Cortex of kidney (tissue), 1 donor: ENCODE data around the gene ADRB2.

Experiments
- DNase-seq: peaks from one replicate; lab custom pipeline; 2025; lab: John Stamatoyannopoulos, UW

Gene ADRB2

GRCh38 chr5:148805326-148806290 lies 20.8 kb upstream of the ADRB2 start:
- DNase-seq, result no peak

GRCh38 chr5:148806520-148806931 lies 19.9 kb upstream of the ADRB2 start:
- no peak for DNase-seq

GRCh38 chr5:148807851-148808250 lies 18.6 kb upstream of the ADRB2 start:
- DNase-seq, result no peak

- DNase-seq, result no peak
These were observed 17.4 kb upstream of the ADRB2 start for GRCh38 chr5:148808864-148809642.

- DNase-seq, result no peak
These were observed 16.5 kb upstream of the ADRB2 start for GRCh38 chr5:148809781-148810524.

GRCh38 chr5:148810823-148811222 lies 15.6 kb upstream of the ADRB2 start:
- no peak for DNase-seq

- no peak for DNase-seq
These were observed 14.7 kb upstream of the ADRB2 start for GRCh38 chr5:148811756-148812155.

GRCh38 chr5:148815086-148815485 lies 11.3 kb upstream of the ADRB2 start:
- no peak for DNase-seq

GRCh38 chr5:148815578-148815977 lies 10.8 kb upstream of the ADRB2 start:
- no peak for DNase-seq

- DNase-seq, result no peak
These were observed 10.1 kb upstream of the ADRB2 start for GRCh38 chr5:148816357-148816756.

- no peak for DNase-seq
These were observed 9.6 kb upstream of the ADRB2 start for GRCh38 chr5:148816782-148817181.

GRCh38 chr5:148817606-148818005 lies 8.8 kb upstream of the ADRB2 start:
- DNase-seq, result no peak

- DNase-seq, result no peak
These were observed 5.7 kb upstream of the ADRB2 start for GRCh38 chr5:148820461-148821395.

GRCh38 chr5:148823871-148824270 lies 2.5 kb upstream of the ADRB2 start:
- DNase-seq, result no peak

- DNase-seq, result no peak
These were observed 727 bp upstream of the ADRB2 start for GRCh38 chr5:148825716-148826052.

- no peak for DNase-seq
These were observed 294 bp downstream of the ADRB2 start for GRCh38 chr5:148826739-148827070.

GRCh38 chr5:148827723-148828122 lies 1.3 kb downstream of the ADRB2 start:
- no peak for DNase-seq

- DNase-seq, result no peak
These were observed 2.3 kb downstream of the ADRB2 start for GRCh38 chr5:148828511-148829247.

- DNase-seq, result no peak
These were observed 2.8 kb downstream of the ADRB2 start for GRCh38 chr5:148829248-148829594.

- DNase-seq, result no peak
These were observed 3.3 kb downstream of the ADRB2 start for GRCh38 chr5:148829734-148830133.

- DNase-seq, result no peak
These were observed 3.8 kb downstream of the ADRB2 start for GRCh38 chr5:148830211-148830610.
